ENCODE measurements around the gene VPREB3. TPM values are rescaled to one million over a fixed set of nuclear protein-coding genes. Genes with fewer than 3 reads are reported as not detected.

Gene VPREB3
- total and polyA plus RNA-seq, 2 donors (not counting 1 experiment from before 2014, with no cell fraction given), result 92.7 to 461 TPM

- Histone ChIP-seq H2AFZ (ENCODE audit: insufficient read depth, low read depth, low read length, poor library complexity, severe bottlenecking) (no peak overlapping the region), H3K4me2 (replicated peaks; ENCODE audit: low read depth, low read length, poor library complexity, severe bottlenecking) (no peak overlapping the region), H3K27me3 (replicated peaks in 1 of 4; ENCODE audit: control extremely low read depth in 1 of 4, control insufficient read depth in 3 of 4, insufficient read depth in 4 of 4, low read length in 3 of 4) (no peaks in the 10 kb centered on the region), H4K20me1 (ENCODE audit: control insufficient read depth, insufficient read depth, low read length, poor library complexity, severe bottlenecking) (peaks cover 5% of the 10 kb centered on the region), H3K79me2 (ENCODE audit: control insufficient read depth, insufficient read depth, low read length) (peaks cover 17% of the 10 kb centered on the region), H3K4me1 (ENCODE audit: control insufficient read depth in 2 of 2, insufficient read depth in 2 of 2, low read length in 2 of 2) (no peaks in the 10 kb centered on the region), H3K9ac (ENCODE audit: low read length) (no peak overlapping the region), H3K9me3 (ENCODE audit: control extremely low read depth in 1 of 3, control insufficient read depth in 2 of 3, insufficient read depth in 1 of 3, low read length in 2 of 3) (no peaks in the 10 kb centered on the region), H3K27ac (ENCODE audit: low read length in 2 of 2) (no peak overlapping the region), H3K36me3 (replicated peaks in 1 of 2; ENCODE audit: control extremely low read depth in 1 of 2, control insufficient read depth in 1 of 2, extremely low read depth in 1 of 2, insufficient read depth in 2 of 2, low read length in 1 of 2) (peaks cover 7 to 88% of the 10 kb centered on the region in 2 experiments), H3K4me3 (ENCODE audit: control extremely low read depth in 1 of 5, extremely low read depth in 1 of 5, insufficient read depth in 1 of 5, low read depth in 2 of 5, low read length in 4 of 5) (no peak overlapping the region)
- Mint-ChIP-seq H3K27me3 (no peaks in the 10 kb centered on the region), H3K9me3 (ENCODE audit: insufficient read depth) (no peaks in the 10 kb centered on the region), H3K4me3 (no peak overlapping the region), H3K27ac (peak overlapping the region; percentile 0), H3K4me1 (peaks cover 4% of the 10 kb centered on the region)
- ChIA-PET CTCF (no interaction called here), POLR2A (no interaction called here)
- TF ChIP-seq CTCF (IDR thresholded peaks at IDR 0.05), result no peak
- TF ChIP-seq EZH2 (IDR thresholded peaks at IDR 0.05; ENCODE audit: borderline replicate concordance, insufficient read depth, low read depth, low read length, poor library complexity, severe bottlenecking), result no peak
- DNase-seq (no peak), ATAC-seq (ENCODE audit: low read depth) (no peak)
- intact Hi-C loops (cut with micrococcal nuclease), result no loop called here
- no CpG with 5 or more reads among the region's 2 CpGs for WGBS (ENCODE audit: insufficient coverage)
These were observed 45.1 kb downstream of the VPREB3 start for GRCh38 chr22:23709107-23709506.

GRCh38 chr22:23708270-23708669, 46.0 kb downstream of the VPREB3 start:
- Histone ChIP-seq H2AFZ (ENCODE audit: insufficient read depth, low read depth, low read length, poor library complexity, severe bottlenecking) (no peak overlapping the region), H3K4me2 (replicated peaks; ENCODE audit: low read depth, low read length, poor library complexity, severe bottlenecking) (no peak overlapping the region), H3K9me3 (ENCODE audit: control extremely low read depth in 1 of 3, control insufficient read depth in 2 of 3, insufficient read depth in 1 of 3, low read length in 2 of 3) (no peaks in the 10 kb centered on the region), H3K27ac (ENCODE audit: low read length in 2 of 2) (no peak overlapping the region), H3K4me1 (ENCODE audit: control insufficient read depth in 2 of 2, insufficient read depth in 2 of 2, low read length in 2 of 2) (no peaks in the 10 kb centered on the region), H4K20me1 (ENCODE audit: control insufficient read depth, insufficient read depth, low read length, poor library complexity, severe bottlenecking) (peaks cover 11% of the 10 kb centered on the region), H3K79me2 (ENCODE audit: control insufficient read depth, insufficient read depth, low read length) (peaks cover 22% of the 10 kb centered on the region), H3K27me3 (replicated peaks in 1 of 4; ENCODE audit: control extremely low read depth in 1 of 4, control insufficient read depth in 3 of 4, insufficient read depth in 4 of 4, low read length in 3 of 4) (no peaks in the 10 kb centered on the region), H3K4me3 (ENCODE audit: control extremely low read depth in 1 of 5, extremely low read depth in 1 of 5, insufficient read depth in 1 of 5, low read depth in 2 of 5, low read length in 4 of 5) (no peak overlapping the region), H3K36me3 (replicated peaks in 1 of 2; ENCODE audit: control extremely low read depth in 1 of 2, control insufficient read depth in 1 of 2, extremely low read depth in 1 of 2, insufficient read depth in 2 of 2, low read length in 1 of 2) (peaks cover 7 to 83% of the 10 kb centered on the region in 2 experiments), H3K9ac (ENCODE audit: low read length) (no peak overlapping the region)
- Mint-ChIP-seq H3K27me3 (no peaks in the 10 kb centered on the region), H3K27ac (no peak overlapping the region), H3K4me1 (no peaks in the 10 kb centered on the region), H3K9me3 (ENCODE audit: insufficient read depth) (no peaks in the 10 kb centered on the region), H3K4me3 (no peak overlapping the region)
- ChIA-PET POLR2A (no interaction called here), CTCF (no interaction called here)
- ATAC-seq (ENCODE audit: low read depth) (no peak), DNase-seq (no peak)
- TF ChIP-seq EZH2 (IDR thresholded peaks at IDR 0.05; ENCODE audit: borderline replicate concordance, insufficient read depth, low read depth, low read length, poor library complexity, severe bottlenecking) (no peak), CTCF (IDR thresholded peaks at IDR 0.05) (no peak)
- no CpG with 5 or more reads among the region's 1 CpG for WGBS (ENCODE audit: insufficient coverage)
- intact Hi-C loops (cut with micrococcal nuclease), result no loop called here

All from B cell (primary cell).